Peyer's patch (tissue), 4 donors: Measurements from ENCODE around the gene DOCK4.

ENCODE experiments used
- CTCF ChIP-seq, 6 experiments: fragments of 450-650 bp in 4 of 6; fragments of 200-600 bp in 2 of 6; sonication (generic) in 1 of 6; IDR thresholded peaks; one replicate each; pipeline ENCODE4 v1.5.1; 2017 to 2019; ENCODE audit warnings: antibody characterized with exemption in 6 of 6, mild to moderate bottlenecking in 3 of 6, moderate library complexity in 1 of 6
- POLR2A ChIP-seq, 2 donors: fragments of 450-650 bp; IDR thresholded peaks; one replicate each; pipeline ENCODE4 v1.5.1; 2017; ENCODE audit warnings: antibody characterized with exemption in 2 of 2, mild to moderate bottlenecking in 2 of 2, moderate library complexity in 2 of 2

- TF ChIP-seq CTCF (IDR thresholded peaks at IDR 0.05) (no peak), POLR2A (IDR thresholded peaks at IDR 0.05) (no peak)
Measured at GRCh38 chr7:112025556-112025955, 180.6 kb downstream of the DOCK4 start.
